Lung (tissue), 12 donors: ENCODE results near the gene PRKN. TPM values are rescaled to one million over a fixed set of nuclear protein-coding genes. Genes with fewer than 3 reads are reported as not detected.

Experiments
- ATAC-seq: fragments of 200-7000 bp; cut with Tn5 transposase; one replicate; pipeline ENCODE4 v1.9.1; 2020; ENCODE audit warnings: moderate number of reproducible peaks; ENCODE audit not compliant: insufficient read depth, low FRiP score
- DNase-seq, 3 donors: peaks; one replicate each; pipeline ENCODE4 v3.0.0-alpha.2; 2013 to 2017
- H3K27ac ChIP-seq, 2 donors: one replicate each; pipeline ENCODE4 v1.5.1; 2013; ENCODE audit warnings: mild to moderate bottlenecking in 2 of 2, moderate library complexity in 2 of 2, control low read depth in 1 of 2, inconsistent platforms in 1 of 2, low read depth in 1 of 2, low read length in 1 of 2
- H3K27me3 ChIP-seq, 3 donors: one replicate each; pipeline ENCODE4 v1.5.1; 2013; ENCODE audit warnings: low read length in 2 of 3; ENCODE audit not compliant: control insufficient read depth in 3 of 3, insufficient read depth in 3 of 3
- H3K36me3 ChIP-seq, 4 donors: one replicate each; pipeline ENCODE4 v1.5.1; 2013; ENCODE audit warnings: low read length in 4 of 4, mild to moderate bottlenecking in 1 of 4, moderate library complexity in 1 of 4; ENCODE audit not compliant: control insufficient read depth in 4 of 4, insufficient read depth in 4 of 4
- H3K4me1 ChIP-seq, 5 donors: one replicate each; pipeline ENCODE4 v1.5.1; 2013; ENCODE audit warnings: low read length in 5 of 5, mild to moderate bottlenecking in 2 of 5, moderate library complexity in 1 of 5; ENCODE audit not compliant: control insufficient read depth in 5 of 5, insufficient read depth in 5 of 5
- H3K4me3 ChIP-seq: one replicate; pipeline ENCODE4 v1.5.1; 2013; ENCODE audit warnings: mild to moderate bottlenecking, control low read depth, moderate library complexity
- H3K9ac ChIP-seq, 2 donors: one replicate each; pipeline ENCODE4 v1.5.1; 2013; ENCODE audit warnings: low read length in 2 of 2, control low read depth in 1 of 2; ENCODE audit not compliant: insufficient read depth in 1 of 2
- H3K9me3 ChIP-seq, 4 donors: one replicate each; pipeline ENCODE4 v1.5.1; 2013; ENCODE audit warnings: low read length in 3 of 4, mild to moderate bottlenecking in 1 of 4, moderate library complexity in 1 of 4; ENCODE audit not compliant: control insufficient read depth in 4 of 4, insufficient read depth in 3 of 4
- CTCF ChIP-seq: IDR thresholded peaks from 2 replicates; pipeline ENCODE4 v1.5.1; 2012; ENCODE audit warnings: mild to moderate bottlenecking; ENCODE audit errors: control extremely low read depth, extremely low read depth
- WGBS, 2 donors: extraction: QIAGEN DNeasy Blood & Tissue Kit; methylation state at CpG; one replicate each; pipeline ENCODE4 v1.1.7; 2013; 5-methylcytosine and 5-hydroxymethylcytosine counted together
- polyA plus RNA-seq, 2 donors: library from polyadenylated mRNA; stranded (reverse); fragments of 200-250 nt; gene quantifications; one replicate each; pipeline ENCODE4 v1.2.1, GENCODE V29; 2013
- total RNA-seq, 2 donors: library from RNA; depleted of rRNA in 1 of 2; stranded (reverse); fragments of >200 nt in 1 of 2; gene quantifications; one replicate each; pipeline ENCODE4 v1.2.1, GENCODE V29; 2014 to 2021
- donor health status: control.
- donor health status: control.
- donor health status: Bipolar disorder and iron deficiency.
- donor health status: healthy.
- donor health status: DM: yes; HTN: yes; CAD: no.

Gene PRKN
- total and polyA plus RNA-seq, 4 donors = 0.27 to 11.2 (median 3.1) TPM

GRCh38 chr6:161651949-161652348 is 1075.6 kb downstream of the PRKN start:
- H3K36me3 ChIP-seq = no peaks in the 10 kb centered on the region
- no peaks in the 10 kb centered on the region for H3K27me3 ChIP-seq
- ATAC-seq (no peak), DNase-seq (no peak)
- H3K4me3 ChIP-seq = no peak overlapping the region
- H3K9ac ChIP-seq = no peak overlapping the region
- TF ChIP-seq CTCF = no peak
- 90 to 93% methylated on average over 1 of the region's 1 CpG for WGBS, 2 donors
- peaks cover 0 to 6% (median 0%) of the 10 kb centered on the region in 4 donors for H3K9me3 ChIP-seq
- H3K27ac ChIP-seq = no peak overlapping the region
- no peaks in the 10 kb centered on the region for H3K4me1 ChIP-seq

- H3K27me3 ChIP-seq = no peaks in the 10 kb centered on the region
- TF ChIP-seq CTCF = no peak
- no peaks in the 10 kb centered on the region for H3K36me3 ChIP-seq
- H3K9ac ChIP-seq = no peak overlapping the region
- H3K9me3 ChIP-seq = peaks cover 0 to 4% (median 0%) of the 10 kb centered on the region in 4 donors
- ATAC-seq = no peak
- H3K27ac ChIP-seq = no peak overlapping the region
- no peak overlapping the region for H3K4me3 ChIP-seq
- H3K4me1 ChIP-seq = no peaks in the 10 kb centered on the region
- DNase-seq = no peak
- WGBS, 2 donors = 63 to 76% methylated on average over 4 of the region's 4 CpGs
Measured at GRCh38 chr6:161649841-161650240, 1077.7 kb downstream of the PRKN start.

GRCh38 chr6:161649068-161649467 is 1078.5 kb downstream of the PRKN start:
- Histone ChIP-seq H3K27me3 (no peaks in the 10 kb centered on the region), H3K27ac (no peak overlapping the region), H3K4me1 (no peaks in the 10 kb centered on the region), H3K9ac (no peak overlapping the region), H3K4me3 (no peak overlapping the region), H3K36me3 (no peaks in the 10 kb centered on the region), H3K9me3 (peaks cover 0 to 4% (median 0%) of the 10 kb centered on the region in 4 donors)
- no peak for ATAC-seq
- 93 to 96% methylated on average over 2 of the region's 2 CpGs for WGBS, 2 donors
- no peak for DNase-seq
- no peak for TF ChIP-seq CTCF

- no peaks in the 10 kb centered on the region for H3K4me1 ChIP-seq
- peaks cover 0 to 4% (median 0%) of the 10 kb centered on the region in 4 donors for H3K9me3 ChIP-seq
- WGBS, 2 donors = 72 to 78% methylated on average over 4 of the region's 4 CpGs
- no peak for TF ChIP-seq CTCF
- no peak for DNase-seq
- H3K4me3 ChIP-seq = no peak overlapping the region
- H3K27me3 ChIP-seq = no peaks in the 10 kb centered on the region
- H3K27ac ChIP-seq = no peak overlapping the region
- H3K36me3 ChIP-seq = no peaks in the 10 kb centered on the region
- no peak for ATAC-seq
- H3K9ac ChIP-seq = no peak overlapping the region
Measured at GRCh38 chr6:161647234-161647633, 1080.3 kb downstream of the PRKN start.
